C4-2B (cell line): Measurements from ENCODE around the gene TOM1L1.

Experiments used
- CTCF ChIP-seq: fragments of 450-650 bp; conservative IDR thresholded peaks from 2 replicates; pipeline ENCODE4 v1.5.1; 2017; ENCODE audit warnings: mild to moderate bottlenecking
- ZFX ChIP-seq: fragments of 450-650 bp; IDR thresholded peaks from 2 replicates; pipeline ENCODE4 v1.6.1; 2017

- no peak for TF ChIP-seq CTCF
- TF ChIP-seq ZFX, result no peak
Observed at GRCh38 chr17:54883939-54884338, 16.7 kb upstream of the TOM1L1 start.
